Neural cell (in vitro differentiated cells): ENCODE results near the gene ST14.

Source experiments
- EP300 ChIP-seq: fragments of 450-650 bp; conservative IDR thresholded peaks from 2 replicates; pipeline ENCODE4 v1.6.1; 2014; ENCODE audit warnings: antibody characterized with exemption, mild to moderate bottlenecking, moderate library complexity; ENCODE audit not compliant: poor library complexity, severe bottlenecking
- EZH2 ChIP-seq: fragments of 200-600, 300-800 bp; shearing (Covaris generic), sonication (generic); IDR thresholded peaks from 2 replicates; pipeline ENCODE4 v1.6.1; 2014; ENCODE audit warnings: antibody characterized with exemption, low read length, borderline replicate concordance, mild to moderate bottlenecking; ENCODE audit not compliant: insufficient read depth, poor library complexity, severe bottlenecking
- MXI1 ChIP-seq: fragments of 450-650 bp; conservative IDR thresholded peaks from 2 replicates; pipeline ENCODE4 v1.6.1; 2014; ENCODE audit warnings: antibody characterized with exemption, mild to moderate bottlenecking; ENCODE audit not compliant: poor library complexity, severe bottlenecking
- SMC3 ChIP-seq: fragments of 450-650 bp; conservative IDR thresholded peaks from 2 replicates; pipeline ENCODE4 v1.6.1; 2014; ENCODE audit warnings: antibody characterized with exemption, mild to moderate bottlenecking, moderate library complexity; ENCODE audit not compliant: poor library complexity
- TAF1 ChIP-seq: IDR thresholded peaks from 2 replicates; pipeline ENCODE4 v1.6.1; 2012; ENCODE audit warnings: low read depth
- TF ChIP-seq, protein P1 (sequence below): fragments of 450-650 bp; IDR thresholded peaks from 2 replicates; pipeline ENCODE4 v1.5.1; 2014; ENCODE audit warnings: antibody characterized with exemption, mild to moderate bottlenecking, moderate library complexity; ENCODE audit not compliant: poor library complexity, severe bottlenecking
- TF ChIP-seq, protein P2 (sequence below): IDR thresholded peaks from 2 replicates; pipeline ENCODE4 v1.6.1; 2012; ENCODE audit warnings: borderline replicate concordance

DNA sequence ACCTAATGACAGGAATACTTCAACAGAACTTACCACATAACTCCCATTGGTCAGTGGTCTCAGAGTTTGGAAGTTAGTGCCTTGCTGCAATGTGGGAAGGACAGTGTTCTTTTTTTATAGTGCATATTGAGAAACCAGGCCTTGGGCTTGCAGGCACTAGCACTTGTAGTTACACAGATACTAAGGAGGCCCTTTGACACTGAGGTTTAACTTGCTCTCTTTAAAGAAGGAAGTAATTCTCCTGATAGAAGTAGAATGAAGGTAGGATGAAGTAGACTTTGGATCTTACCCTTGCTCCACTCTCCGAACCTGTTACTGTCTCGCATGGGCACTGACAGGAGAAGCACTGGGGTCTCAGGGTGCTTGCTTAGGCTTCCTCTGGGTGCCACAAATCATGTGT is 31.0 kb upstream of the ST14 start:
- TF ChIP-seq SMC3 = no peak
- TF ChIP-seq, protein P1, sequence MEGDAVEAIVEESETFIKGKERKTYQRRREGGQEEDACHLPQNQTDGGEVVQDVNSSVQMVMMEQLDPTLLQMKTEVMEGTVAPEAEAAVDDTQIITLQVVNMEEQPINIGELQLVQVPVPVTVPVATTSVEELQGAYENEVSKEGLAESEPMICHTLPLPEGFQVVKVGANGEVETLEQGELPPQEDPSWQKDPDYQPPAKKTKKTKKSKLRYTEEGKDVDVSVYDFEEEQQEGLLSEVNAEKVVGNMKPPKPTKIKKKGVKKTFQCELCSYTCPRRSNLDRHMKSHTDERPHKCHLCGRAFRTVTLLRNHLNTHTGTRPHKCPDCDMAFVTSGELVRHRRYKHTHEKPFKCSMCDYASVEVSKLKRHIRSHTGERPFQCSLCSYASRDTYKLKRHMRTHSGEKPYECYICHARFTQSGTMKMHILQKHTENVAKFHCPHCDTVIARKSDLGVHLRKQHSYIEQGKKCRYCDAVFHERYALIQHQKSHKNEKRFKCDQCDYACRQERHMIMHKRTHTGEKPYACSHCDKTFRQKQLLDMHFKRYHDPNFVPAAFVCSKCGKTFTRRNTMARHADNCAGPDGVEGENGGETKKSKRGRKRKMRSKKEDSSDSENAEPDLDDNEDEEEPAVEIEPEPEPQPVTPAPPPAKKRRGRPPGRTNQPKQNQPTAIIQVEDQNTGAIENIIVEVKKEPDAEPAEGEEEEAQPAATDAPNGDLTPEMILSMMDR = no peak
- TF ChIP-seq TAF1 = no peak
- TF ChIP-seq, protein P2, sequence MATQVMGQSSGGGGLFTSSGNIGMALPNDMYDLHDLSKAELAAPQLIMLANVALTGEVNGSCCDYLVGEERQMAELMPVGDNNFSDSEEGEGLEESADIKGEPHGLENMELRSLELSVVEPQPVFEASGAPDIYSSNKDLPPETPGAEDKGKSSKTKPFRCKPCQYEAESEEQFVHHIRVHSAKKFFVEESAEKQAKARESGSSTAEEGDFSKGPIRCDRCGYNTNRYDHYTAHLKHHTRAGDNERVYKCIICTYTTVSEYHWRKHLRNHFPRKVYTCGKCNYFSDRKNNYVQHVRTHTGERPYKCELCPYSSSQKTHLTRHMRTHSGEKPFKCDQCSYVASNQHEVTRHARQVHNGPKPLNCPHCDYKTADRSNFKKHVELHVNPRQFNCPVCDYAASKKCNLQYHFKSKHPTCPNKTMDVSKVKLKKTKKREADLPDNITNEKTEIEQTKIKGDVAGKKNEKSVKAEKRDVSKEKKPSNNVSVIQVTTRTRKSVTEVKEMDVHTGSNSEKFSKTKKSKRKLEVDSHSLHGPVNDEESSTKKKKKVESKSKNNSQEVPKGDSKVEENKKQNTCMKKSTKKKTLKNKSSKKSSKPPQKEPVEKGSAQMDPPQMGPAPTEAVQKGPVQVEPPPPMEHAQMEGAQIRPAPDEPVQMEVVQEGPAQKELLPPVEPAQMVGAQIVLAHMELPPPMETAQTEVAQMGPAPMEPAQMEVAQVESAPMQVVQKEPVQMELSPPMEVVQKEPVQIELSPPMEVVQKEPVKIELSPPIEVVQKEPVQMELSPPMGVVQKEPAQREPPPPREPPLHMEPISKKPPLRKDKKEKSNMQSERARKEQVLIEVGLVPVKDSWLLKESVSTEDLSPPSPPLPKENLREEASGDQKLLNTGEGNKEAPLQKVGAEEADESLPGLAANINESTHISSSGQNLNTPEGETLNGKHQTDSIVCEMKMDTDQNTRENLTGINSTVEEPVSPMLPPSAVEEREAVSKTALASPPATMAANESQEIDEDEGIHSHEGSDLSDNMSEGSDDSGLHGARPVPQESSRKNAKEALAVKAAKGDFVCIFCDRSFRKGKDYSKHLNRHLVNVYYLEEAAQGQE = no peak
- no peak for TF ChIP-seq EP300
- TF ChIP-seq MXI1 = no peak
- TF ChIP-seq EZH2 = no peak
